Measurements from ENCODE around the gene TGFBRAP1.

DNA sequence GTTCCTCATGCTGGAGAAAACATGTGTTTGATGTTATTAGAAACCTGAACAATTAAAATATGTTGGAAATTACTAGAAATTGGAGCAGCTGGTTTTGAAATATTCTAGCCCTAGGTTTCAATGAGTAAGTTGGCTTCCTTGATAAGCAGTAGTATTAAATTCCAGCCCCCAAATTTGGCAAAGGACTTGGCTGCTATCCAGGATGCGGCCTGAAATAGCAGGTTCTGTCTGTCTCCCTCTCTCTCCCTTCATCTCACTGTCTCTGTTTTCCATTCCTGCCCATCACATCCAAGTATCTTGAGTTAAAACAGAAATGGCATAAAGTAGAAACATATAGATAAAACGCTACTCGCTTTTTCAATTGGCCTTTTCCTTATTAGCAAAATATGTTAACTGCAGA, 108.9 kb downstream of the TGFBRAP1 start:
- TF ChIP-seq POLR2A (IDR thresholded peaks at IDR 0.05): no peak
- TF ChIP-seq, protein P1, sequence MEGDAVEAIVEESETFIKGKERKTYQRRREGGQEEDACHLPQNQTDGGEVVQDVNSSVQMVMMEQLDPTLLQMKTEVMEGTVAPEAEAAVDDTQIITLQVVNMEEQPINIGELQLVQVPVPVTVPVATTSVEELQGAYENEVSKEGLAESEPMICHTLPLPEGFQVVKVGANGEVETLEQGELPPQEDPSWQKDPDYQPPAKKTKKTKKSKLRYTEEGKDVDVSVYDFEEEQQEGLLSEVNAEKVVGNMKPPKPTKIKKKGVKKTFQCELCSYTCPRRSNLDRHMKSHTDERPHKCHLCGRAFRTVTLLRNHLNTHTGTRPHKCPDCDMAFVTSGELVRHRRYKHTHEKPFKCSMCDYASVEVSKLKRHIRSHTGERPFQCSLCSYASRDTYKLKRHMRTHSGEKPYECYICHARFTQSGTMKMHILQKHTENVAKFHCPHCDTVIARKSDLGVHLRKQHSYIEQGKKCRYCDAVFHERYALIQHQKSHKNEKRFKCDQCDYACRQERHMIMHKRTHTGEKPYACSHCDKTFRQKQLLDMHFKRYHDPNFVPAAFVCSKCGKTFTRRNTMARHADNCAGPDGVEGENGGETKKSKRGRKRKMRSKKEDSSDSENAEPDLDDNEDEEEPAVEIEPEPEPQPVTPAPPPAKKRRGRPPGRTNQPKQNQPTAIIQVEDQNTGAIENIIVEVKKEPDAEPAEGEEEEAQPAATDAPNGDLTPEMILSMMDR (IDR thresholded peaks at IDR 0.05): no peak

Measured in Peyer's patch (tissue), 4 donors.